ENCODE measurements around the gene ARL8B. TPM values are rescaled to one million over a fixed set of nuclear protein-coding genes. Genes with fewer than 3 reads are reported as not detected.

Gene ARL8B
- total and polyA plus RNA-seq, 2 of the 8 experiments (the other 6 are each of a cell fraction or from before 2014, with no cell fraction given), result 14.5 to 27.8 TPM

GRCh38 chr3:5170975-5171374 lies 48.9 kb downstream of the ARL8B start:
- no peak overlapping the region for H4K5ac ChIP-seq (ENCODE audit: insufficient read length, low read depth, low read length)
- H2BK15ac ChIP-seq (ENCODE audit: low read length), result no peak overlapping the region
- H2BK5ac ChIP-seq (ENCODE audit: low read depth, low read length), result no peak overlapping the region
- no peak overlapping the region for H3K18ac ChIP-seq (ENCODE audit: extremely low read depth, low read length)
- no peak overlapping the region for H3K23ac ChIP-seq (ENCODE audit: insufficient read length)
- H4K91ac ChIP-seq (replicated peaks; ENCODE audit: insufficient read length, low read length), result no peak overlapping the region
- no peak overlapping the region for H3K4me2 ChIP-seq (ENCODE audit: insufficient read depth in 1 of 2, low read depth in 2 of 2, low read length in 2 of 2)
- no peak overlapping the region for H3K4ac ChIP-seq (replicated peaks; ENCODE audit: insufficient read length, low read depth, low read length)
- no peak overlapping the region for H3K9ac ChIP-seq (replicated peaks in 1 of 4; ENCODE audit: extremely low read depth in 1 of 4, low read depth in 3 of 4, low read length in 3 of 4)
- no peak overlapping the region for H3K27ac ChIP-seq (ENCODE audit: low read depth, low read length)
- H2BK120ac ChIP-seq (replicated peaks; ENCODE audit: low read depth, low read length), result no peak overlapping the region
- FAIRE-seq (no peak), DNase-seq (ENCODE audit: low read depth in 1 of 2, low spot score in 2 of 2) (no peak)
- no peaks in the 10 kb centered on the region; the same call in 1 of the 2 replicates for H3K79me1 ChIP-seq (ENCODE audit: low read depth, low read length)
- peaks cover 0 to 3% of the 10 kb centered on the region in 2 experiments for H4K20me1 ChIP-seq (replicated peaks in 1 of 2; ENCODE audit: control insufficient read depth in 1 of 2, insufficient read depth in 2 of 2, low read length in 2 of 2)
- no peak overlapping the region for H3K4me3 ChIP-seq (ENCODE audit: extremely low read depth in 1 of 4, insufficient read depth in 2 of 4, low read depth in 3 of 4, low read length in 4 of 4)
- peaks cover 0 to 28% of the 10 kb centered on the region in 2 experiments; a peak in 2 of 4 replicates for H3K79me2 ChIP-seq (ENCODE audit: control insufficient read depth in 1 of 2, insufficient read depth in 2 of 2, low read length in 2 of 2)
- no peak overlapping the region for H4K8ac ChIP-seq (ENCODE audit: extremely low read depth, insufficient read depth, low read length)
- no peaks in the 10 kb centered on the region for H3K4me1 ChIP-seq (replicated peaks in 1 of 4; ENCODE audit: control insufficient read depth in 3 of 4, insufficient read depth in 4 of 4, low read length in 3 of 4)
- H3K9me3 ChIP-seq (ENCODE audit: insufficient read depth in 2 of 2, low read depth in 1 of 2, low read length in 1 of 2), result no peaks in the 10 kb centered on the region
- no peak overlapping the region for H2AFZ ChIP-seq (ENCODE audit: low read length)
- CTCF ChIA-PET (ENCODE audit: partially characterized antibody), result no interaction called here
- no peak overlapping the region for H3K14ac ChIP-seq (ENCODE audit: insufficient read length)
- POLR2A ChIA-PET (ENCODE audit: partially characterized antibody), result no interaction called here
- no peak overlapping the region for H2BK12ac ChIP-seq (ENCODE audit: low read depth, low read length)
- no peaks in the 10 kb centered on the region for H3K23me2 ChIP-seq (ENCODE audit: low read depth, low read length)
- 85% methylated on average over 5 of the region's 5 CpGs; no CpG with 5 or more reads in 1 of the 2 experiments for WGBS, 2 experiments (ENCODE audit: extremely low coverage in 1 of 2, insufficient coverage in 1 of 2, insufficient read length in 1 of 2, insufficient replicate concordance in 2 of 2, low coverage in 1 of 2, low lambda C conversion rate in 2 of 2, missing lambda C conversion rate in 1 of 2)
- H2AK5ac ChIP-seq (ENCODE audit: low read depth, low read length), result no peak overlapping the region
- H2BK20ac ChIP-seq (ENCODE audit: low read length), result no peak overlapping the region
- no peaks in the 10 kb centered on the region for H3K27me3 ChIP-seq (replicated peaks in 1 of 4; ENCODE audit: control insufficient read depth in 3 of 4, extremely low read depth in 1 of 4, insufficient read depth in 3 of 4, low read length in 3 of 4)
- H3K36me3 ChIP-seq (ENCODE audit: control insufficient read depth in 2 of 4, insufficient read depth in 4 of 4, low read length in 3 of 4), result peaks cover 0 to 24% (median 8%) of the 10 kb centered on the region in 4 experiments; a peak in 3 of 8 replicates
- no peak overlapping the region for H3K56ac ChIP-seq (replicated peaks; ENCODE audit: insufficient read length, low read depth, low read length)
- TF ChIP-seq TAF1 (IDR thresholded peaks at IDR 0.05; ENCODE audit: low read depth, low read length), result no peak
- no peak for TF ChIP-seq CBX5 (IDR thresholded peaks at IDR 0.05; ENCODE audit: low read depth, low read length)
- TF ChIP-seq USF2 (IDR thresholded peaks at IDR 0.05; ENCODE audit: low read length), result no peak
- no peak for TF ChIP-seq TAF7 (optimal IDR thresholded peaks at IDR 0.05; ENCODE audit: borderline replicate concordance, low read depth, low read length)
- no peak for TF ChIP-seq FOSL1 (IDR thresholded peaks at IDR 0.05; ENCODE audit: insufficient read depth, low read depth, low read length)
- TF ChIP-seq GABPA (IDR thresholded peaks at IDR 0.05; ENCODE audit: borderline replicate concordance, insufficient read depth, low read length), result no peak
- no peak for TF ChIP-seq JUND (IDR thresholded peaks at IDR 0.05; ENCODE audit: low read length)
- TF ChIP-seq EGR1 (IDR thresholded peaks at IDR 0.05; ENCODE audit: borderline replicate concordance, low read depth, low read length), result no peak
- TF ChIP-seq KDM1A (IDR thresholded peaks at IDR 0.05; ENCODE audit: borderline replicate concordance, low read length), result no peak
- no peak for TF ChIP-seq CREB1 (IDR thresholded peaks at IDR 0.05)
- TF ChIP-seq, protein P1, sequence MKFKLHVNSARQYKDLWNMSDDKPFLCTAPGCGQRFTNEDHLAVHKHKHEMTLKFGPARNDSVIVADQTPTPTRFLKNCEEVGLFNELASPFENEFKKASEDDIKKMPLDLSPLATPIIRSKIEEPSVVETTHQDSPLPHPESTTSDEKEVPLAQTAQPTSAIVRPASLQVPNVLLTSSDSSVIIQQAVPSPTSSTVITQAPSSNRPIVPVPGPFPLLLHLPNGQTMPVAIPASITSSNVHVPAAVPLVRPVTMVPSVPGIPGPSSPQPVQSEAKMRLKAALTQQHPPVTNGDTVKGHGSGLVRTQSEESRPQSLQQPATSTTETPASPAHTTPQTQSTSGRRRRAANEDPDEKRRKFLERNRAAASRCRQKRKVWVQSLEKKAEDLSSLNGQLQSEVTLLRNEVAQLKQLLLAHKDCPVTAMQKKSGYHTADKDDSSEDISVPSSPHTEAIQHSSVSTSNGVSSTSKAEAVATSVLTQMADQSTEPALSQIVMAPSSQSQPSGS (IDR thresholded peaks at IDR 0.05; ENCODE audit: low read length), result no peak
- TF ChIP-seq RXRA (IDR thresholded peaks at IDR 0.05; ENCODE audit: insufficient read depth, low read depth, low read length), result no peak

All from H1 (cell line).